SH-SY5Y (cell line): Measurements from ENCODE around the gene WBP1.

ENCODE experiments used
- GATA2 ChIP-seq: IDR thresholded peaks from 2 replicates; pipeline ENCODE4 v1.6.1; 2011; ENCODE audit warnings: mild to moderate bottlenecking, low read depth, low read length
- GATA3 ChIP-seq: IDR thresholded peaks from 2 replicates; pipeline ENCODE4 v1.6.1; 2011; ENCODE audit warnings: low read depth, mild to moderate bottlenecking, low read length, moderate library complexity

DNA sequence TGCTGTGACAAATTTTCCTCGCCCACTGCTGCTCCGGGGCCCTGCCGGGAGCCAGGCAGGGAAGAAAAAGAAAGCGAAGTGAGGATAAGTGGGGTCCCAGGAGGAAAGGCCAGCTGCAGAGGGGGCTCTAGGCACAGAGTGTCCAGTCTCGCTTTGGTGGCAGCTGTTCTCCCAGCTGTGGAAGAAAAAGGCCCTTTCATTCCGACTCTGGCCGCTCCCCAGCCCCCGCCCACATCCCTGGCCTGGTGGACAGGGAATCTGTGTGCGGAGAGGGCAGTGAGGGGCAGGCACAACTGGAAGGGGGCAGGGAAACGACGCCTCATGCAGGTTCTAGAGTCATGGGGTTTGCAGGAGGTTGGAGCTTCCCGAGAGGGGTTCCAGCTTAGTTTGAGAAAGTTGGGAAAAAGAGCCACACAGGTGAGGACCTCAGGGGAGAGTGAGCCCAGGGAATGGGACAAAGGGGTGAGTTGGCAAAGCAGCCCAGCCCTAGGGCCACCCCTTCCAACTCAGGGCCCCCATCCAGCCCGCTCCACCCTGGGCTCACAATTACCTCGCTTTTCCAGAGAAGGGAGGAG, 18.3 kb upstream of the WBP1 start:
- no peak for TF ChIP-seq GATA2
- no peak for TF ChIP-seq GATA3
